K562 (cell line): ENCODE measurements around the gene ANKRD16.

Source experiments
- ATF7 ChIP-seq: fragments of 450-650 bp; IDR thresholded peaks from 2 replicates; pipeline ENCODE4 v1.7.1; 2014; ENCODE audit warnings: mild to moderate bottlenecking, moderate library complexity
- HNRNPK ChIP-seq: fragments of 200-400 bp; formaldehyde crosslinking; IDR thresholded peaks from one replicate; pipeline ENCODE4 v1.6.1; 2018; ENCODE audit warnings: mild to moderate bottlenecking, low read depth, low read length; ENCODE audit not compliant: poor library complexity, severe bottlenecking
- KDM1A ChIP-seq, 2 experiments: fragments of 450-650 bp; IDR thresholded peaks; 2 replicates each; pipeline ENCODE4 v1.6.1; 2016; ENCODE audit warnings: mild to moderate bottlenecking in 2 of 2
- NFE2L1 ChIP-seq: fragments of 450-650 bp; IDR thresholded peaks from 2 replicates; pipeline ENCODE4 v1.6.1; 2016; ENCODE audit warnings: missing genetic modification characterization, low read depth, mild to moderate bottlenecking, missing compliant biosample characterization, moderate library complexity, borderline replicate concordance
- TF ChIP-seq, protein P1 (sequence below), 3 experiments: IDR thresholded peaks in 2 of 3; conservative IDR thresholded peaks in 1 of 3; 2 replicates each; pipeline ENCODE4 v1.5.1; 2011 to 2012; ENCODE audit warnings: low read length in 3 of 3, mild to moderate bottlenecking in 3 of 3, control low read depth in 2 of 3, improper control_type of control experiment in 1 of 3, inconsistent platforms in 1 of 3, low read depth in 1 of 3, mixed read lengths in 1 of 3, moderate library complexity in 1 of 3; ENCODE audit not compliant: insufficient read depth in 2 of 3

DNA sequence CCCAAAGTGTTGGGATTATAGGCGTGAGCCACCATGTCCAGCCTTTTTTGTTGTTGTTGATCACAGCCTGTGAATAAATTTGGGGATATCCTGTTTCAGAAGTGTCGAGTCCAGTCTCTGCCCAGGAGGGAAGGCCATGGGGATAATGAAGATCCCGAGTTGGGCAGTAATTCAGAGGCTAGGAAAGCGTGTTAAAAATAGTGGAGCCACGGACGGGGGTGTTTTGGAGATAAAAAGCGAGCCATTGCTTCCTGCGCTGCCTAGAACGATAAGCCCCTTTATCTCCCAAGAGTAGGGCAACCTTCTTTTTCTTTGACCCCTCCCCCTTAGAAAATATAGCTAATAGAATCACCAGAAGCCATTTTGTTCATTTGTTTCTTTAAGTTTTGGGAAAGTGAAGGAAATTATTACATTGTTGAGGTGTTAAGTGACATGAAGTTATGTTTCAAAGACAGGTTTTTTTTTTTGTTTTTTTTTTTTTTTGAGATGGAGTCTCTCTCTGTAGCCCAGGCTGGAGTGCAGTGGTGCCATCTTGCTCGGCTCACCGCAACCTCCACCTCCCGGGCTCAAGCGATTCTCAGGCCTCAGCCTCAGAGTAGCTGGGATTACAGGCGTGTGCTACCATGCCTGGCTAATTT lies 44.3 kb upstream of the ANKRD16 start:
- peak in 1 of 2 experiments; percentile 41; a peak in 1 of 4 replicates for TF ChIP-seq KDM1A (IDR thresholded peaks at IDR 0.05)
- TF ChIP-seq NFE2L1 (tag): no peak
- no peak; the same call in 1 of the 2 replicates for TF ChIP-seq ATF7
- TF ChIP-seq HNRNPK: no peak
- TF ChIP-seq, protein P1, sequence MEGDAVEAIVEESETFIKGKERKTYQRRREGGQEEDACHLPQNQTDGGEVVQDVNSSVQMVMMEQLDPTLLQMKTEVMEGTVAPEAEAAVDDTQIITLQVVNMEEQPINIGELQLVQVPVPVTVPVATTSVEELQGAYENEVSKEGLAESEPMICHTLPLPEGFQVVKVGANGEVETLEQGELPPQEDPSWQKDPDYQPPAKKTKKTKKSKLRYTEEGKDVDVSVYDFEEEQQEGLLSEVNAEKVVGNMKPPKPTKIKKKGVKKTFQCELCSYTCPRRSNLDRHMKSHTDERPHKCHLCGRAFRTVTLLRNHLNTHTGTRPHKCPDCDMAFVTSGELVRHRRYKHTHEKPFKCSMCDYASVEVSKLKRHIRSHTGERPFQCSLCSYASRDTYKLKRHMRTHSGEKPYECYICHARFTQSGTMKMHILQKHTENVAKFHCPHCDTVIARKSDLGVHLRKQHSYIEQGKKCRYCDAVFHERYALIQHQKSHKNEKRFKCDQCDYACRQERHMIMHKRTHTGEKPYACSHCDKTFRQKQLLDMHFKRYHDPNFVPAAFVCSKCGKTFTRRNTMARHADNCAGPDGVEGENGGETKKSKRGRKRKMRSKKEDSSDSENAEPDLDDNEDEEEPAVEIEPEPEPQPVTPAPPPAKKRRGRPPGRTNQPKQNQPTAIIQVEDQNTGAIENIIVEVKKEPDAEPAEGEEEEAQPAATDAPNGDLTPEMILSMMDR (IDR thresholded peaks at IDR 0.05 in 2 of 3, conservative IDR thresholded peaks at IDR 0.05 in 1 of 3; ENCODE audit: insufficient read depth in 2 of 3, low read depth in 1 of 3, low read length in 3 of 3): no peak
